B cell (primary cell): ENCODE data around the gene CXXC1. TPM values are rescaled to one million over a fixed set of nuclear protein-coding genes. Genes with fewer than 3 reads are reported as not detected.

ENCODE experiments used
- ATAC-seq: fragments of 200-7000 bp; cut with Tn5 transposase; one replicate; pipeline ENCODE4 v1.10.0; 2021; ENCODE audit warnings: low read depth, mild to moderate bottlenecking, moderate number of reproducible peaks, moderate library complexity
- CTCF ChIA-PET: fragments of 350-600 bp; sonication (Branson Sonifier 250); formaldehyde crosslinking; loops from one replicate; lab custom pipeline; 2021; ENCODE audit warnings: antibody characterized with exemption, inconsistent platforms; lab: Charles Lee
- POLR2A ChIA-PET: fragments of 350-600 bp; sonication (Branson Sonifier 250); formaldehyde crosslinking; loops from one replicate; lab custom pipeline; 2021; ENCODE audit warnings: antibody characterized with exemption; lab: Charles Lee
- DNase-seq: peaks from one replicate; pipeline ENCODE4 v3.0.0; 2013
- H2AFZ ChIP-seq: 2 replicates; pipeline ENCODE4 v1.6.1; 2012; ENCODE audit warnings: mild to moderate bottlenecking, low read depth, low read length; ENCODE audit not compliant: insufficient read depth, poor library complexity, severe bottlenecking
- H3K27ac ChIP-seq, 2 donors: 1 replicate in 1 of 2; 2 replicates in 1 of 2; pipeline ENCODE4 v1.5.1; 2012 to 2013; ENCODE audit warnings: low read length in 2 of 2, mild to moderate bottlenecking in 2 of 2, moderate library complexity in 1 of 2
- H3K27me3 ChIP-seq, 4 experiments: fragments of 200-600 bp in 1 of 4; sonication (generic) in 1 of 4; replicated peaks in 1 of 4; 1 replicate in 2 of 4; 2 replicates in 2 of 4; pipeline versions ENCODE4 v1.6.1 to v1.7.0; 2013 to 2016; ENCODE audit warnings: low read length in 3 of 4, mild to moderate bottlenecking in 2 of 4, mixed read lengths in 1 of 4, moderate library complexity in 1 of 4; ENCODE audit not compliant: insufficient read depth in 4 of 4, control insufficient read depth in 3 of 4; ENCODE audit errors: control extremely low read depth in 1 of 4
- H3K36me3 ChIP-seq, 2 experiments: replicated peaks in 1 of 2; 1 replicate in 1 of 2; 2 replicates in 1 of 2; pipeline versions ENCODE4 v1.6.1 to v1.7.1; 2013; ENCODE audit warnings: low read length in 1 of 2; ENCODE audit not compliant: insufficient read depth in 2 of 2, control insufficient read depth in 1 of 2; ENCODE audit errors: control extremely low read depth in 1 of 2, extremely low read depth in 1 of 2
- H3K4me1 ChIP-seq, 2 donors: fragments of 200-600 bp in 1 of 2; sonication (generic) in 1 of 2; 1 replicate in 1 of 2; 2 replicates in 1 of 2; pipeline versions ENCODE4 v1.5.1 to v1.6.1; 2013 to 2017; ENCODE audit warnings: low read length in 2 of 2; ENCODE audit not compliant: control insufficient read depth in 2 of 2, insufficient read depth in 2 of 2
- H3K4me2 ChIP-seq: replicated peaks from 2 replicates; pipeline ENCODE3; 2012; ENCODE audit warnings: mild to moderate bottlenecking, low read depth, low read length; ENCODE audit not compliant: poor library complexity, severe bottlenecking
- H3K4me3 ChIP-seq, 5 experiments: fragments of 200-600 bp in 1 of 5; sonication (generic) in 1 of 5; 1 replicate in 3 of 5; 2 replicates in 2 of 5; pipeline versions ENCODE4 v1.5.1 to v1.7.0; 2011 to 2016; ENCODE audit warnings: low read length in 4 of 5, mild to moderate bottlenecking in 4 of 5, low read depth in 2 of 5, control low read depth in 1 of 5, moderate library complexity in 1 of 5; ENCODE audit not compliant: insufficient read depth in 1 of 5; ENCODE audit errors: control extremely low read depth in 1 of 5, extremely low read depth in 1 of 5
- H3K79me2 ChIP-seq: fragments of 200-600 bp; sonication (generic); one replicate; pipeline ENCODE4 v1.6.0; 2016; ENCODE audit warnings: low read length; ENCODE audit not compliant: control insufficient read depth, insufficient read depth
- H3K9ac ChIP-seq: fragments of 200-600 bp; sonication (generic); 2 replicates; pipeline ENCODE4 v1.6.1; 2017; ENCODE audit warnings: mild to moderate bottlenecking, low read length, moderate library complexity
- H3K9me3 ChIP-seq, 3 donors: one replicate each; pipeline versions ENCODE4 v1.6.1 to v1.7.1; 2013; ENCODE audit warnings: low read length in 2 of 3; ENCODE audit not compliant: control insufficient read depth in 2 of 3, insufficient read depth in 1 of 3; ENCODE audit errors: control extremely low read depth in 1 of 3
- H4K20me1 ChIP-seq: 2 replicates; pipeline ENCODE4 v1.6.0; 2012; ENCODE audit warnings: mild to moderate bottlenecking, low read length; ENCODE audit not compliant: insufficient read depth, control insufficient read depth, poor library complexity, severe bottlenecking
- H3K27ac Mint-ChIP-seq: one replicate; pipeline ENCODE4 v1.8.0; 2021; ENCODE audit warnings: mixed read lengths
- H3K27me3 Mint-ChIP-seq: one replicate; pipeline ENCODE4 v1.8.0; 2021; ENCODE audit warnings: mixed read lengths
- H3K4me1 Mint-ChIP-seq: one replicate; pipeline ENCODE4 v1.8.0; 2021; ENCODE audit warnings: mixed read lengths
- H3K4me3 Mint-ChIP-seq: one replicate; pipeline ENCODE4 v1.8.0; 2021; ENCODE audit warnings: mixed read lengths
- H3K9me3 Mint-ChIP-seq: one replicate; pipeline ENCODE4 v1.8.0; 2022; ENCODE audit warnings: mixed read lengths; ENCODE audit not compliant: insufficient read depth
- CTCF ChIP-seq: fragments of 200-600 bp; IDR thresholded peaks from one replicate; pipeline ENCODE4 v1.8.0; 2022; ENCODE audit warnings: antibody characterized with exemption, mild to moderate bottlenecking
- EZH2 ChIP-seq: IDR thresholded peaks from 2 replicates; pipeline ENCODE4 v1.6.1; 2012; ENCODE audit warnings: borderline replicate concordance, low read depth, mild to moderate bottlenecking, moderate library complexity, low read length; ENCODE audit not compliant: insufficient read depth, poor library complexity, severe bottlenecking
- WGBS: methylation state at CpG from one replicate; pipeline ENCODE4 v1.1.5; 2013; ENCODE audit warnings: missing lambda C conversion rate; ENCODE audit not compliant: insufficient coverage; 5-methylcytosine and 5-hydroxymethylcytosine counted together
- intact Hi-C: fragments of 100-400 bp; cut with micrococcal nuclease; formaldehyde crosslinking; loops from one replicate; pipeline ENCODE4 v1.10.0; 2022
- polyA plus RNA-seq: library from polyadenylated mRNA; depleted of rRNA; stranded (reverse); fragments of >200 nt; gene quantifications from 2 replicates; pipeline ENCODE4 v1.2.3, GENCODE V29; 2012
- total RNA-seq, 2 donors: library from RNA; stranded (reverse); fragments of 120-200 nt in 1 of 2; gene quantifications; 1 replicate in 1 of 2; 2 replicates in 1 of 2; pipeline versions ENCODE4 v1.2.3 to v1.2.4, GENCODE V29; 2013 to 2022

CXXC1 gene
- total and polyA plus RNA-seq, 2 donors (not counting 1 experiment from before 2014, with no cell fraction given): 157 to 306 TPM

- no peak for TF ChIP-seq CTCF
- TF ChIP-seq EZH2: no peak
- Mint-ChIP-seq H3K4me3 (peak overlapping the region; percentile 97), H3K9me3 (no peaks in the 10 kb centered on the region), H3K4me1 (peaks cover 45% of the 10 kb centered on the region), H3K27me3 (no peaks in the 10 kb centered on the region), H3K27ac (peak overlapping the region; percentile 97)
- Histone ChIP-seq H2AFZ (peak overlapping the region; percentile 95), H3K36me3 (peaks cover 0 to 59% of the 10 kb centered on the region in 2 experiments), H4K20me1 (peaks cover 30% of the 10 kb centered on the region), H3K4me1 (peaks cover 35 to 40% of the 10 kb centered on the region in 2 donors), H3K27me3 (no peaks in the 10 kb centered on the region), H3K27ac (peak overlapping the region; percentile 81 to 87), H3K9me3 (no peaks in the 10 kb centered on the region), H3K9ac (peak overlapping the region; percentile 97), H3K4me2 (peak overlapping the region; percentile 97), H3K4me3 (peak overlapping the region in 4 of 5 experiments; percentile 98 to 99 (median 99)), H3K79me2 (peaks cover 39% of the 10 kb centered on the region)
- no peak for ATAC-seq
- 44% methylated on average over 34 of the region's 35 CpGs for WGBS
- intact Hi-C loops: loop anchor here (1.0 kb wide), 4 partner anchors 16 to 790 kb away; partner anchors contain the start of genes CFAP53 and RPL17
- ChIA-PET CTCF (interaction anchor here (0.9 to 2.8 kb wide), 8 partner anchors 9 to 147 kb away, joined by 3 to 44 read pairs (median 6); partner anchors contain the start of genes CFAP53 and MYO5B), POLR2A (interaction anchor here (0.8 to 1.9 kb wide), 9 partner anchors 10 to 1330 kb away, joined by 3 to 10 read pairs (median 5); partner anchors contain the start of genes C18orf32, CFAP53 and SKA1)
- no peak for DNase-seq
These were observed 5.4 kb downstream of the CXXC1 start for GRCh38 chr18:50281972-50282520.
